Chondrocyte (in vitro differentiated cells): ENCODE data around the gene PTPN23. TPM values are rescaled to one million over a fixed set of nuclear protein-coding genes. Genes with fewer than 3 reads are reported as not detected.

Experiments used
- DNase-seq: peaks from one replicate; pipeline ENCODE4 v3.0.0; 2021; ENCODE audit warnings: mixed read lengths, low spot score
- H3K27ac Mint-ChIP-seq: one replicate; pipeline ENCODE4 v1.8.0; 2021; ENCODE audit warnings: mild to moderate bottlenecking, moderate library complexity, mixed read lengths; ENCODE audit not compliant: unreplicated experiment
- H3K27me3 Mint-ChIP-seq: 2 replicates; pipeline ENCODE4 v1.8.0; 2021; ENCODE audit warnings: low read depth, mixed read lengths
- H3K36me3 Mint-ChIP-seq: 2 replicates; pipeline ENCODE4 v1.8.0; 2021; ENCODE audit warnings: low read depth, mixed read lengths
- H3K4me1 Mint-ChIP-seq: 2 replicates; pipeline ENCODE4 v1.8.0; 2021; ENCODE audit warnings: low read depth, mild to moderate bottlenecking, mixed read lengths
- H3K4me3 Mint-ChIP-seq: one replicate; pipeline ENCODE4 v1.8.0; 2021; ENCODE audit warnings: mild to moderate bottlenecking, moderate library complexity, mixed read lengths; ENCODE audit not compliant: unreplicated experiment
- H3K9me3 Mint-ChIP-seq: 2 replicates; pipeline ENCODE4 v1.8.0; 2021; ENCODE audit warnings: low read depth, mixed read lengths
- CTCF ChIP-seq: fragments of 200-600 bp; sonication (generic); IDR thresholded peaks from 2 replicates; pipeline ENCODE4 v1.5.0; 2021; ENCODE audit warnings: antibody characterized with exemption, mild to moderate bottlenecking, moderate library complexity
- total RNA-seq: library from RNA; stranded (reverse); gene quantifications from 3 replicates; pipeline ENCODE4 v1.2.1, GENCODE V29; 2021

Gene PTPN23
- total RNA-seq, 1 donor from 2014 or later: 47.8 TPM

GRCh38 chr3:47405820-47406761 is 25.3 kb downstream of the PTPN23 start:
- Mint-ChIP-seq H3K27me3 (no peaks in the 10 kb centered on the region), H3K4me1 (peaks cover 20% of the 10 kb centered on the region), H3K9me3 (no peaks in the 10 kb centered on the region), H3K27ac (peak overlapping the region; percentile 5), H3K36me3 (peaks cover 9% of the 10 kb centered on the region), H3K4me3 (no peak overlapping the region)
- no peak for DNase-seq
- TF ChIP-seq CTCF: no peak

- DNase-seq: no peak
- H3K27me3 Mint-ChIP-seq: no peaks in the 10 kb centered on the region
- no peaks in the 10 kb centered on the region for H3K9me3 Mint-ChIP-seq
- peaks cover 20% of the 10 kb centered on the region for H3K4me1 Mint-ChIP-seq
- H3K27ac Mint-ChIP-seq: no peak overlapping the region
- TF ChIP-seq CTCF: peak; percentile 24
- H3K36me3 Mint-ChIP-seq: peaks cover 11% of the 10 kb centered on the region
- H3K4me3 Mint-ChIP-seq: no peak overlapping the region
Observed at GRCh38 chr3:47406762-47407149, 25.9 kb downstream of the PTPN23 start.

GRCh38 chr3:47407237-47407636 is 26.4 kb downstream of the PTPN23 start:
- Mint-ChIP-seq H3K4me3 (no peak overlapping the region), H3K4me1 (peaks cover 20% of the 10 kb centered on the region), H3K9me3 (no peaks in the 10 kb centered on the region), H3K36me3 (peaks cover 11% of the 10 kb centered on the region), H3K27ac (no peak overlapping the region), H3K27me3 (no peaks in the 10 kb centered on the region)
- no peak for TF ChIP-seq CTCF
- DNase-seq: no peak

GRCh38 chr3:47407896-47408838 is 27.3 kb downstream of the PTPN23 start:
- Mint-ChIP-seq H3K27me3 (no peaks in the 10 kb centered on the region), H3K4me1 (peaks cover 20% of the 10 kb centered on the region), H3K9me3 (no peaks in the 10 kb centered on the region), H3K27ac (peak overlapping the region; percentile 45), H3K36me3 (peaks cover 13% of the 10 kb centered on the region), H3K4me3 (no peak overlapping the region)
- TF ChIP-seq CTCF: no peak
- DNase-seq: no peak

- H3K9me3 Mint-ChIP-seq: no peaks in the 10 kb centered on the region
- no peak overlapping the region for H3K4me3 Mint-ChIP-seq
- no peak for TF ChIP-seq CTCF
- H3K4me1 Mint-ChIP-seq: peaks cover 18% of the 10 kb centered on the region
- no peak for DNase-seq
- H3K36me3 Mint-ChIP-seq: peaks cover 13% of the 10 kb centered on the region
- no peak overlapping the region for H3K27ac Mint-ChIP-seq
- H3K27me3 Mint-ChIP-seq: no peaks in the 10 kb centered on the region
Observed at GRCh38 chr3:47408839-47409229, 28.0 kb downstream of the PTPN23 start.
